Keratinocyte (primary cell): ENCODE data around the gene CPED1. TPM values are rescaled to one million over a fixed set of nuclear protein-coding genes. Genes with fewer than 3 reads are reported as not detected.

Source experiments
- DNase-seq: peaks from one replicate; pipeline ENCODE4 v3.0.0-alpha.2; 2011; ENCODE audit warnings: low read depth, missing footprints, low spot score
- FAIRE-seq: peaks from 2 replicates; lab custom pipeline; 2011; peaks lifted over from hg19 to GRCh38; lab: Jason Lieb, UNC
- H2AFZ ChIP-seq: 2 replicates; pipeline ENCODE4 v1.6.0; 2012; ENCODE audit warnings: low read length, control low read depth, inconsistent platforms; ENCODE audit not compliant: control insufficient read depth
- H3K27ac ChIP-seq: 2 replicates; pipeline ENCODE4 v1.5.1; 2011; ENCODE audit warnings: low read length; ENCODE audit not compliant: control insufficient read depth, insufficient read depth
- H3K27me3 ChIP-seq: 3 replicates; pipeline ENCODE4 v1.6.0; 2011; ENCODE audit warnings: low read length; ENCODE audit not compliant: control insufficient read depth, insufficient read depth; ENCODE audit errors: extremely low read depth
- H3K36me3 ChIP-seq, 2 experiments: 2 replicates in 1 of 2; 3 replicates in 1 of 2; pipeline ENCODE4 v1.5.1; 2011; ENCODE audit warnings: low read length in 2 of 2, mild to moderate bottlenecking in 1 of 2; ENCODE audit not compliant: control insufficient read depth in 2 of 2, insufficient read depth in 2 of 2; ENCODE audit errors: extremely low read depth in 1 of 2
- H3K4me1 ChIP-seq: 3 replicates; pipeline ENCODE4 v1.5.1; 2011; ENCODE audit warnings: low read length; ENCODE audit not compliant: control insufficient read depth, insufficient read depth; ENCODE audit errors: extremely low read depth
- H3K4me2 ChIP-seq: 3 replicates; pipeline ENCODE4 v1.6.0; 2011; ENCODE audit warnings: low read depth, low read length; ENCODE audit not compliant: control insufficient read depth, insufficient read depth; ENCODE audit errors: extremely low read depth
- H3K4me3 ChIP-seq, 3 experiments: fragments of 200-600 bp in 1 of 3; sonication (generic) in 1 of 3; 2 replicates in 2 of 3; 3 replicates in 1 of 3; pipeline ENCODE4 v1.5.1; 2011 to 2016; ENCODE audit warnings: low read length in 3 of 3, mild to moderate bottlenecking in 3 of 3, control low read depth in 2 of 3, inconsistent platforms in 1 of 3, low read depth in 1 of 3, mixed read lengths in 1 of 3, mixed run types in 1 of 3, moderate library complexity in 1 of 3; ENCODE audit not compliant: control insufficient read depth in 2 of 3, insufficient read depth in 2 of 3; ENCODE audit errors: extremely low read depth in 1 of 3
- H3K79me2 ChIP-seq: 2 replicates; pipeline ENCODE4 v1.6.0; 2012; ENCODE audit warnings: low read length; ENCODE audit not compliant: control insufficient read depth, insufficient read depth
- H3K9ac ChIP-seq: 3 replicates; pipeline ENCODE4 v1.6.0; 2011; ENCODE audit warnings: low read length; ENCODE audit not compliant: control insufficient read depth, insufficient read depth; ENCODE audit errors: extremely low read depth
- H3K9me1 ChIP-seq: 3 replicates; pipeline ENCODE4 v1.6.0; 2011; ENCODE audit warnings: low read length; ENCODE audit not compliant: control insufficient read depth, insufficient read depth; ENCODE audit errors: extremely low read depth
- H3K9me3 ChIP-seq: 2 replicates; pipeline ENCODE4 v1.5.1; 2012; ENCODE audit warnings: low read depth, low read length; ENCODE audit not compliant: control insufficient read depth
- H4K20me1 ChIP-seq: 3 replicates; pipeline ENCODE4 v1.6.0; 2011; ENCODE audit warnings: low read length; ENCODE audit not compliant: control insufficient read depth, insufficient read depth; ENCODE audit errors: extremely low read depth
- EZH2 ChIP-seq: IDR thresholded peaks from one replicate; pipeline ENCODE4 v1.6.1; 2012; ENCODE audit warnings: inconsistent platforms, mild to moderate bottlenecking, low read length, moderate library complexity
- dilution Hi-C: fragments of 300-500 bp; cut with MboI; formaldehyde crosslinking; loops from one replicate; pipeline ENCODE4 v1.7.0; 2020; ENCODE audit warnings: low sequenced_read_pairs; ENCODE audit not compliant: extremely low pct_ligation_motif_present
- polyA plus RNA-seq, 5 experiments: library from polyadenylated mRNA; depleted of rRNA in 3 of 5; stranded (reverse) in 3 of 5; stranded (forward) in 1 of 5; unstranded in 1 of 5; fragments of >200 nt; gene quantifications; 1 replicate in 1 of 5; 2 replicates in 3 of 5; 3 replicates in 1 of 5; pipeline versions ENCODE4 v1.2.1 to v1.2.3, GENCODE V29; 2011 to 2012; ENCODE audit warnings: missing spikeins in 2 of 5, low read depth in 1 of 5, low replicate concordance in 1 of 5
- TF ChIP-seq, protein P1 (sequence below), 3 experiments: IDR thresholded peaks in 1 of 3; conservative IDR thresholded peaks in 1 of 3; optimal IDR thresholded peaks in 1 of 3; 2 replicates in 2 of 3; 3 replicates in 1 of 3; pipeline versions ENCODE3 to v1.5.1; 2011; ENCODE audit warnings: low read length in 3 of 3, mild to moderate bottlenecking in 3 of 3, moderate library complexity in 2 of 3, control low read depth in 1 of 3, inconsistent platforms in 1 of 3; ENCODE audit not compliant: insufficient read depth in 2 of 3; ENCODE audit errors: extremely low read depth in 1 of 3

Gene CPED1
- polyA plus RNA-seq, 1 donor (not counting 4 experiments of a cell fraction or from before 2014, with no cell fraction given), result 0.62 TPM

DNA sequence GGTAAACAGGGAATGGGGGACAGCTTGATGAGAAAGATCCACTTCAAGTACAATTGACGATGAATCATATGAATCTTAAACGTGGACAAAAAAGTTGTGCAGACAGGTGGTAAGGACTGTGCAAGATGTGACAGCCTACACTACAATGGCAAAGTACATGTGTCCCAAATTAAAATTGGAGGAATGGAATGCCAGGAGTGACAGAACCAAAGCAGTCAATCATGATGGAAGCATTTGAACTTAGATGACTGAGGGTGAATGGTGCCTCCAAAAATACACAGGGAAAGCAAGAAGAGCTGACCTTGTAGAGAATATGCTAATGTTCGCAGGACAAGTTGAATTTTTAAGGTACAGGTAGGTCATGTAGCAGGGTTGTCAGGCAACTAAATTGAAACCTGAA, 189.9 kb downstream of the CPED1 start:
- dilution Hi-C loops, result no loop called here

DNA sequence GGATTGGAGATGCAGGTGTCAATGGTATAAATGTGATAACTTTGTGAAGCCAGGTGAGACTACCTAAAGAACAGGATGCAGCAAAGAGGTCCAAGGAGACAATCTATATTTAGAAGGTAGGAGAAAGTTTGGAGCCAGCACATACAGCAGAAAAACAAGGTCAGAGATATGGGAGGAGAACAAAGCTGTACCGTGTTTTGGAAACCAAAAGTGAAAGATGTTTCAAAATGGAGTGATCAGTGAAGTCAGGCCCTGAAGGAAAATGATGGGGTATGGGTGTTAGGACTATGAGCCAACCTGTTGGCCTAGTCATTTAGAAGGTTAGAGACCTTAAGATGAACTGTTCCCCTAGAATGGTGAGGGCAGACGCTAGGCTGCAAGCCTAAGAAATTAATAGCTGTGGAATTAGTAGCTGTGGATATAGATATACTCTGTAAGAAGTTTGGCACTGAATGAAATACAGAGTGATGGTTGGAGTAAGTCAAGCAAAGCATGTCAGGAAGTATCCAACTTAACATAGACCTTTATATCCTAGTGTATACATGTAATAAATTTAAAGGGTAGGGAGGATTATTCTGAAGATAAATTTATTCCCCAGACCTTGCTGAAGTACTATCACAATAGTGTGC, 190.5 kb downstream of the CPED1 start:
- Histone ChIP-seq H3K27ac (no peak overlapping the region), H4K20me1 (no peaks in the 10 kb centered on the region), H3K36me3 (no peaks in the 10 kb centered on the region), H3K9me1 (no peaks in the 10 kb centered on the region), H3K4me1 (no peaks in the 10 kb centered on the region), H3K27me3 (no peaks in the 10 kb centered on the region), H3K79me2 (no peaks in the 10 kb centered on the region), H3K4me3 (no peak overlapping the region), H3K4me2 (no peak overlapping the region), H3K9ac (no peak overlapping the region), H3K9me3 (no peaks in the 10 kb centered on the region), H2AFZ (no peak overlapping the region)
- TF ChIP-seq, protein P1, sequence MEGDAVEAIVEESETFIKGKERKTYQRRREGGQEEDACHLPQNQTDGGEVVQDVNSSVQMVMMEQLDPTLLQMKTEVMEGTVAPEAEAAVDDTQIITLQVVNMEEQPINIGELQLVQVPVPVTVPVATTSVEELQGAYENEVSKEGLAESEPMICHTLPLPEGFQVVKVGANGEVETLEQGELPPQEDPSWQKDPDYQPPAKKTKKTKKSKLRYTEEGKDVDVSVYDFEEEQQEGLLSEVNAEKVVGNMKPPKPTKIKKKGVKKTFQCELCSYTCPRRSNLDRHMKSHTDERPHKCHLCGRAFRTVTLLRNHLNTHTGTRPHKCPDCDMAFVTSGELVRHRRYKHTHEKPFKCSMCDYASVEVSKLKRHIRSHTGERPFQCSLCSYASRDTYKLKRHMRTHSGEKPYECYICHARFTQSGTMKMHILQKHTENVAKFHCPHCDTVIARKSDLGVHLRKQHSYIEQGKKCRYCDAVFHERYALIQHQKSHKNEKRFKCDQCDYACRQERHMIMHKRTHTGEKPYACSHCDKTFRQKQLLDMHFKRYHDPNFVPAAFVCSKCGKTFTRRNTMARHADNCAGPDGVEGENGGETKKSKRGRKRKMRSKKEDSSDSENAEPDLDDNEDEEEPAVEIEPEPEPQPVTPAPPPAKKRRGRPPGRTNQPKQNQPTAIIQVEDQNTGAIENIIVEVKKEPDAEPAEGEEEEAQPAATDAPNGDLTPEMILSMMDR (optimal IDR thresholded peaks at IDR 0.05 in 1 of 3, IDR thresholded peaks at IDR 0.05 in 1 of 3, conservative IDR thresholded peaks at IDR 0.05 in 1 of 3; ENCODE audit: extremely low read depth in 1 of 3, insufficient read depth in 2 of 3, low read length in 3 of 3), result no peak
- TF ChIP-seq EZH2, result no peak
- dilution Hi-C loops, result no loop called here
- FAIRE-seq (no peak), DNase-seq (no peak)

More for the DNA sequence above, 189.9 kb downstream of the CPED1 start:
- no peaks in the 10 kb centered on the region for H3K4me1 ChIP-seq
- TF ChIP-seq, protein P1 (optimal IDR thresholded peaks at IDR 0.05 in 1 of 3, IDR thresholded peaks at IDR 0.05 in 1 of 3, conservative IDR thresholded peaks at IDR 0.05 in 1 of 3; ENCODE audit: extremely low read depth in 1 of 3, insufficient read depth in 2 of 3, low read length in 3 of 3), result no peak
- TF ChIP-seq EZH2, result no peak
- H3K9me1 ChIP-seq, result no peaks in the 10 kb centered on the region
- DNase-seq, result no peak
- H2AFZ ChIP-seq, result no peak overlapping the region
- H3K27ac ChIP-seq, result no peak overlapping the region
- no peaks in the 10 kb centered on the region for H3K36me3 ChIP-seq
- H3K79me2 ChIP-seq, result no peaks in the 10 kb centered on the region
- no peak overlapping the region for H3K4me3 ChIP-seq
- no peaks in the 10 kb centered on the region for H3K27me3 ChIP-seq
- no peak for FAIRE-seq
- H4K20me1 ChIP-seq, result no peaks in the 10 kb centered on the region
- H3K9me3 ChIP-seq, result no peaks in the 10 kb centered on the region
- no peak overlapping the region for H3K9ac ChIP-seq
- no peak overlapping the region for H3K4me2 ChIP-seq
